ENCODE data around the gene IQSEC1.

IQSEC1 gene

DNA sequence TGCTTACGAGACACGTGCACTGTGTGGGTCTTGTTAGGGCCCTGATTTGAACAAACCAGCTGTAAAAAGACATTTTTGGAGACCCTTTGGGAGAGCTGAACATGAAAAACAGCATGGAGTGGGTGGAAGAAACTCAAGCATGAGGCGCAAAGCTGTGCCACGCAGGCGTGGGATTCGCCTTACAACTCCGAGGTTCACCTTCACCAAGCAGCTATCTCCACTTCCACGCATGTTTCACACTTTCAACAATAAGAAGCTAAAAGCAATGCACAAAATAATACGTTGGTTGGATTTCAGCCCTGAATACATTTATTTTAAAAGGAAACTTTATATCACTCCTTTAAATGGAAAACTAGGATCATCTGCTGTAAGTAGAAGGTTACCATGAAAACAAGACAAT lies 42.5 kb downstream of the IQSEC1 start:
- TF ChIP-seq, protein P1, sequence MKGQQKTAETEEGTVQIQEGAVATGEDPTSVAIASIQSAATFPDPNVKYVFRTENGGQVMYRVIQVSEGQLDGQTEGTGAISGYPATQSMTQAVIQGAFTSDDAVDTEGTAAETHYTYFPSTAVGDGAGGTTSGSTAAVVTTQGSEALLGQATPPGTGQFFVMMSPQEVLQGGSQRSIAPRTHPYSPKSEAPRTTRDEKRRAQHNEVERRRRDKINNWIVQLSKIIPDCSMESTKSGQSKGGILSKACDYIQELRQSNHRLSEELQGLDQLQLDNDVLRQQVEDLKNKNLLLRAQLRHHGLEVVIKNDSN (IDR thresholded peaks at IDR 0.05): no peak
- no peak for TF ChIP-seq TAF1 (IDR thresholded peaks at IDR 0.05; ENCODE audit: low read depth)

DNA sequence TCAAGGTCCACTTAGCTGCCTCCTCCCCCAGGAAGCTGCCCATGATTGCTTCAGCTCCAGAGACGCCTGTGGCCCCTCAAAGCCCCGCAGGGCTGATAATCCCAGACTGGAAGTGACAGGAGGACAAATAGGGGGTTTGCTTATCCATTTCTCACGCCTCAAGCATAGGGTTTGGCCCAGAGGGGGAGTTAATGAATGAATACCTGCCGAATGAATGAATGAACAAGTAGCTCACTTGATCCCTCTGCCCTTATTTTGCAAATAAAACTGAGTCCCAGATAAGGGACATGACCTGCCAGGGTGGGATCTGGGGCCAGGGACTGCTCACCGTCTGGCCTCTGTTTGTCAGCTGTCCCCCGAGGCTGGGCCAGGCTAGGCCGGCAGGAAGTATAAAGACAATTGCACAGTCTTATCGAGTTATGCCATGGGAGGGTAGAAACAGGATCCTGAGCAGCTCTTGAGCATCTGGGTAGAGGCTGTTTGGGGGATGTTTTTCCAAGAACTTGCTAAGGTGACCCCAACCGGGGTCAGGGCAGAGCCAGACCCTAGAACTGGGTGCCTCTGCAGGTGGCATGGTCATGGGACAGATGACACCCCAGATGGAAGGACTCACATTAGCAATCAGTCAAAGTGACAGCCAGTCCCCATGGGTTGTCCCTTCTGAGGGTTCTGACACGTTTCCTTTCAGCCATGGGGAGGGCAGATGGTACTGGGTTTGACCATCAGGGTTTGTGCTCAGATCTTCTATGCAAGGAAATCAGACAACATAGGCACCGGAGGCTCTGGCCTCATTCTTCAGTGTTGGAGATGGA lies 45.0 kb downstream of the IQSEC1 start:
- TF ChIP-seq TEAD4 (IDR thresholded peaks at IDR 0.05): no peak
- TF ChIP-seq RAD21 (IDR thresholded peaks at IDR 0.05; ENCODE audit: low read depth): no peak
- no peak for TF ChIP-seq CREB1 (IDR thresholded peaks at IDR 0.05; ENCODE audit: low read depth)
- TF ChIP-seq TCF12 (IDR thresholded peaks at IDR 0.05; ENCODE audit: low read depth): no peak
- TF ChIP-seq CEBPB (IDR thresholded peaks at IDR 0.05): no peak
- TF ChIP-seq, protein P1 (IDR thresholded peaks at IDR 0.05): no peak
- no peak for TF ChIP-seq YY1 (IDR thresholded peaks at IDR 0.05; ENCODE audit: low read depth)
- no peak for TF ChIP-seq EP300 (IDR thresholded peaks at IDR 0.05; ENCODE audit: borderline replicate concordance)
- TF ChIP-seq, protein P2, sequence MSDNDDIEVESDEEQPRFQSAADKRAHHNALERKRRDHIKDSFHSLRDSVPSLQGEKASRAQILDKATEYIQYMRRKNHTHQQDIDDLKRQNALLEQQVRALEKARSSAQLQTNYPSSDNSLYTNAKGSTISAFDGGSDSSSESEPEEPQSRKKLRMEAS (IDR thresholded peaks at IDR 0.05): no peak
- TF ChIP-seq EGR1 (IDR thresholded peaks at IDR 0.05): no peak

DNA sequence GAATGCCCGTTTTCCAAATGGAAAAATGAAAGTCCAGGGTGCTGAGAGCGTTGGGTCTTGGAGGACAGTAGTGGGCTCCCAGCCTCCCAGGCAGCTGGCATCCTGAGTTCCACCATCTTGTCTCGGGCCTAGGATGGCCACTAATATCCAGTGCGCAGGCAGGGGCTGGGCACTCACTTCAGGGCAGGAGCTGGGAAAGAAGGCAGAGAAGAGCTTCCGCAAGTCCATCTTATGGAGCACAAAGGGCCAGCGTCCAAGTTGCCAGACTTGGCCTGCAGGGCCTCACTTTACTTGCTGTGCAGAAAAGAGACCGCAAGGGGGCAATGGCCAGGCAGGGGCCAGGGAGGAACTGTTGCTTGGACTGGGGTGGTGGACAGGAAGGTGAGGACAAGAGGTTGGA lies 46.1 kb downstream of the IQSEC1 start:
- TF ChIP-seq FOXM1 (IDR thresholded peaks at IDR 0.05; ENCODE audit: borderline replicate concordance, low read depth): no peak
- no peak for TF ChIP-seq EGR1 (IDR thresholded peaks at IDR 0.05)
- TF ChIP-seq, protein P3, sequence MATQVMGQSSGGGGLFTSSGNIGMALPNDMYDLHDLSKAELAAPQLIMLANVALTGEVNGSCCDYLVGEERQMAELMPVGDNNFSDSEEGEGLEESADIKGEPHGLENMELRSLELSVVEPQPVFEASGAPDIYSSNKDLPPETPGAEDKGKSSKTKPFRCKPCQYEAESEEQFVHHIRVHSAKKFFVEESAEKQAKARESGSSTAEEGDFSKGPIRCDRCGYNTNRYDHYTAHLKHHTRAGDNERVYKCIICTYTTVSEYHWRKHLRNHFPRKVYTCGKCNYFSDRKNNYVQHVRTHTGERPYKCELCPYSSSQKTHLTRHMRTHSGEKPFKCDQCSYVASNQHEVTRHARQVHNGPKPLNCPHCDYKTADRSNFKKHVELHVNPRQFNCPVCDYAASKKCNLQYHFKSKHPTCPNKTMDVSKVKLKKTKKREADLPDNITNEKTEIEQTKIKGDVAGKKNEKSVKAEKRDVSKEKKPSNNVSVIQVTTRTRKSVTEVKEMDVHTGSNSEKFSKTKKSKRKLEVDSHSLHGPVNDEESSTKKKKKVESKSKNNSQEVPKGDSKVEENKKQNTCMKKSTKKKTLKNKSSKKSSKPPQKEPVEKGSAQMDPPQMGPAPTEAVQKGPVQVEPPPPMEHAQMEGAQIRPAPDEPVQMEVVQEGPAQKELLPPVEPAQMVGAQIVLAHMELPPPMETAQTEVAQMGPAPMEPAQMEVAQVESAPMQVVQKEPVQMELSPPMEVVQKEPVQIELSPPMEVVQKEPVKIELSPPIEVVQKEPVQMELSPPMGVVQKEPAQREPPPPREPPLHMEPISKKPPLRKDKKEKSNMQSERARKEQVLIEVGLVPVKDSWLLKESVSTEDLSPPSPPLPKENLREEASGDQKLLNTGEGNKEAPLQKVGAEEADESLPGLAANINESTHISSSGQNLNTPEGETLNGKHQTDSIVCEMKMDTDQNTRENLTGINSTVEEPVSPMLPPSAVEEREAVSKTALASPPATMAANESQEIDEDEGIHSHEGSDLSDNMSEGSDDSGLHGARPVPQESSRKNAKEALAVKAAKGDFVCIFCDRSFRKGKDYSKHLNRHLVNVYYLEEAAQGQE (IDR thresholded peaks at IDR 0.05; ENCODE audit: low read depth): no peak
- TF ChIP-seq NFIC (IDR thresholded peaks at IDR 0.05): no peak
- no peak for TF ChIP-seq CREB1 (IDR thresholded peaks at IDR 0.05; ENCODE audit: low read depth)
- no peak for TF ChIP-seq CEBPB (IDR thresholded peaks at IDR 0.05)
- TF ChIP-seq, protein P1 (IDR thresholded peaks at IDR 0.05): no peak
- no peak for TF ChIP-seq TEAD4 (IDR thresholded peaks at IDR 0.05)
- TF ChIP-seq TCF12 (IDR thresholded peaks at IDR 0.05; ENCODE audit: low read depth): no peak
- TF ChIP-seq TAF1 (IDR thresholded peaks at IDR 0.05; ENCODE audit: low read depth): no peak
- TF ChIP-seq, protein P2 (IDR thresholded peaks at IDR 0.05): no peak
- TF ChIP-seq YY1 (IDR thresholded peaks at IDR 0.05; ENCODE audit: low read depth): no peak
- TF ChIP-seq RAD21 (IDR thresholded peaks at IDR 0.05; ENCODE audit: low read depth): no peak
- no peak for TF ChIP-seq EP300 (IDR thresholded peaks at IDR 0.05; ENCODE audit: borderline replicate concordance)

DNA sequence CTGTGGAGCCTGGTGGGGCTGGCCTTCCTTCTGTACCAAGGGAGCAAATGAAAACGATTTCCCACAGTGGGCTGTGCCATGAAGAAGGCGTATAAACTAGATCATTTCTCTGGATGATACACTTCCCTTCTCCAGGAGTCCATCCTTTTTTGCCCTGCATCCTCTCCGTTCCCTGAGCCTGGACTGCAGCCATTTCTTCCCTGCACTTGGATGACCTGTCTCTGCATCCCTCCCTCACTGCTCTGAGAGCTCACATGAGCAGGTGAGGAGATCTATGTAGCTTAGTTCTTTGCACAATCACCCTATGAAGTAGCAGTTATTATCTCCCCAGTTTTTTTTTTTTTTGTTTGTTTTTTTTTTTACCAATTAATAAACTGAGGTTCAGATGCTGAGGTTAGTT lies 46.7 kb downstream of the IQSEC1 start:
- TF ChIP-seq, protein P2 (IDR thresholded peaks at IDR 0.05): no peak
- TF ChIP-seq, protein P1 (IDR thresholded peaks at IDR 0.05): no peak

DNA sequence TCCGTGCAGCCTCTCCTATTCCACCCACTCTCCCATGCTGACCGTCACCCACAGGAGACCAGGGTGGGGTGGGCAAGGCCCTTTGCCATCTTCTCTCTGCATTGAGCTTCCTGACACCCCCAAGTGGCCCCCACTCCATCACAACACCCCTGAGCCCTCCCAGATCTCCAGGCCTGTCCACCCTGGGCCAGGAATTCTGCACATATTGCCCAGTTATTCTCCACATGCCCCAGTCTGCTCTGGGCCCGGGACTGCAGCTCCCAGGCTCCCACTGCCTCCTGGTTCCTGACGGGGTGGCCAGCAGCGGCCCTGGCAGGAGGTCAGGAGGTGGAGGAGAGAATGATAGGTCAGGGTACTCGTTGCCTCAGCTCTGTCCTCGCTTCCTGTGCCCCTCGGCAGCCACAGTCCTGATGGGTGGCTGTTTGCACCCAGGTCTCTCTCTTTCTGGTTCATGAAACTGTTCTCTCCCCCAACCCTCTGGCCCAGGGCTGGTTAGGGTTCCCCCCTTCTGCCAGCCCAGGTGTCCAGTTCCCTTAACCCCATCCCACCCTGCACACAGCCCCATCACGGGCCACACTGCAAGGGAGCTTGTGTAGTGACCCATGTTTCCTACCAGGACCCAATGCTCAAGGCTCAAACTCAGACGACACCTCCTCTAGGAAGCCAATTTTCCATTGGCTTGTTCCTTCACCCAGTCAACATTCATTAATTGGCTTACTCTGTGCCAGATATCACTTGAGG lies 47.3 kb downstream of the IQSEC1 start:
- TF ChIP-seq RAD21 (IDR thresholded peaks at IDR 0.05; ENCODE audit: low read depth) (no peak), NFIC (IDR thresholded peaks at IDR 0.05) (no peak), CREB1 (IDR thresholded peaks at IDR 0.05; ENCODE audit: low read depth) (no peak), TAF1 (IDR thresholded peaks at IDR 0.05; ENCODE audit: low read depth) (no peak), TEAD4 (IDR thresholded peaks at IDR 0.05) (no peak), TCF12 (IDR thresholded peaks at IDR 0.05; ENCODE audit: low read depth) (no peak), EP300 (IDR thresholded peaks at IDR 0.05; ENCODE audit: borderline replicate concordance) (no peak), FOXM1 (IDR thresholded peaks at IDR 0.05; ENCODE audit: borderline replicate concordance, low read depth) (no peak), YY1 (IDR thresholded peaks at IDR 0.05; ENCODE audit: low read depth) (no peak), EGR1 (IDR thresholded peaks at IDR 0.05) (no peak), ZBTB7A (IDR thresholded peaks at IDR 0.05; ENCODE audit: low read depth) (no peak), CEBPB (IDR thresholded peaks at IDR 0.05) (no peak)
- TF ChIP-seq, protein P3 (IDR thresholded peaks at IDR 0.05; ENCODE audit: low read depth): no peak
- TF ChIP-seq, protein P2 (IDR thresholded peaks at IDR 0.05): no peak
- TF ChIP-seq, protein P1 (IDR thresholded peaks at IDR 0.05): no peak

Measured in Ishikawa (cell line).